Measurements from ENCODE around the gene FGFR3.

FGFR3 gene

GRCh38 chr4:1770791-1771231, 22.3 kb upstream of the FGFR3 start:
- peaks cover 8% of the 10 kb centered on the region for H3K4me1 ChIP-seq (ENCODE audit: insufficient read depth, poor library complexity, severe bottlenecking)
- DNase-seq (ENCODE audit: low spot score), result no peak

DNA sequence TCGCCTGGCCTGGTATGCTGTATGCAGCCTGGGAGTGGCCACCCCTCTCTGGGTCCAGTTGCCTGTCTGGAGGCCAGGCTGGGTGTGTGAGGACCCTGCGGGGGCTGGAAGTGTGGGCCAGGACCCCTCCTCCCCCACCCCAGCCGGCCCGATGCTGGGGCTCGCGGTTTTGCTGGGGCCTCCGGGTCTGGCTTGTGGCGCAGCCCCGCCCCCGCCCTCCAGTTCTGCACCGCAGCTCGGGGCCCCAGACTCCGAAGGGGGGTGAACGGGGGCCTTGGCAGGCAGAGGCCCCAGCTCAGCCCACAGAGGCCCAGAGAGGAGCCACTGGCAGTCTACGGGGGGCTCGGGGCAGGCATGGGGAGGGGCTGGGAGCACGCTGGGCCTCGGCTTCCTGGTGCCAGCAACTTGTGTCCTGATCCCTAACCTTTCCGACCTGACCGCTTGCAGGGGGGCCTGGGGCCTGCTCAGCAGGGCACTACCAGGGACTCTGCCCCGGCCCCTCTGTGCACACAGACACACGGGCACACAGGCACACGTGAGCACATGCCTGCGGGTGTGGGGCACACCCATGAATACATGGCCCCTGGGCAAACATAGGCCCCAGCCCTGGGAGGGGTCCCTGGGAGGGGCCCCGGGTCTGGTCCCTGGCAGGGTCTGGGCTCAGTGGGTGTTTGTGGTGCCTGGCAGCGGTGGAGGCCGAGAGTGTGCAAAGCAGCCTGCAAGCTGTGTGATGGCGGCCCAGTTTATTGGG, 21.4 kb upstream of the FGFR3 start:
- no peaks in the 10 kb centered on the region for H3K9me3 ChIP-seq (ENCODE audit: severe bottlenecking)
- H3K27ac ChIP-seq (ENCODE audit: poor library complexity, severe bottlenecking), result no peak overlapping the region
- TF ChIP-seq, protein P1, sequence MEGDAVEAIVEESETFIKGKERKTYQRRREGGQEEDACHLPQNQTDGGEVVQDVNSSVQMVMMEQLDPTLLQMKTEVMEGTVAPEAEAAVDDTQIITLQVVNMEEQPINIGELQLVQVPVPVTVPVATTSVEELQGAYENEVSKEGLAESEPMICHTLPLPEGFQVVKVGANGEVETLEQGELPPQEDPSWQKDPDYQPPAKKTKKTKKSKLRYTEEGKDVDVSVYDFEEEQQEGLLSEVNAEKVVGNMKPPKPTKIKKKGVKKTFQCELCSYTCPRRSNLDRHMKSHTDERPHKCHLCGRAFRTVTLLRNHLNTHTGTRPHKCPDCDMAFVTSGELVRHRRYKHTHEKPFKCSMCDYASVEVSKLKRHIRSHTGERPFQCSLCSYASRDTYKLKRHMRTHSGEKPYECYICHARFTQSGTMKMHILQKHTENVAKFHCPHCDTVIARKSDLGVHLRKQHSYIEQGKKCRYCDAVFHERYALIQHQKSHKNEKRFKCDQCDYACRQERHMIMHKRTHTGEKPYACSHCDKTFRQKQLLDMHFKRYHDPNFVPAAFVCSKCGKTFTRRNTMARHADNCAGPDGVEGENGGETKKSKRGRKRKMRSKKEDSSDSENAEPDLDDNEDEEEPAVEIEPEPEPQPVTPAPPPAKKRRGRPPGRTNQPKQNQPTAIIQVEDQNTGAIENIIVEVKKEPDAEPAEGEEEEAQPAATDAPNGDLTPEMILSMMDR (IDR thresholded peaks at IDR 0.05; ENCODE audit: poor library complexity, severe bottlenecking), result no peak
- H3K36me3 ChIP-seq (ENCODE audit: low read depth), result no peaks in the 10 kb centered on the region
- DNase-seq (ENCODE audit: low spot score), result no peak
- peaks cover 8% of the 10 kb centered on the region for H3K4me1 ChIP-seq (ENCODE audit: insufficient read depth, poor library complexity, severe bottlenecking)
- no peak overlapping the region for H3K4me3 ChIP-seq (ENCODE audit: severe bottlenecking)
- ATAC-seq (ENCODE audit: low read depth), result no peak
- H3K27me3 ChIP-seq (ENCODE audit: insufficient read depth, poor library complexity, severe bottlenecking), result no peaks in the 10 kb centered on the region

More at GRCh38 chr4:1770791-1771231, 22.3 kb upstream of the FGFR3 start:
- H3K27me3 ChIP-seq (ENCODE audit: insufficient read depth, poor library complexity, severe bottlenecking), result no peaks in the 10 kb centered on the region
- TF ChIP-seq, protein P1 (IDR thresholded peaks at IDR 0.05; ENCODE audit: poor library complexity, severe bottlenecking), result no peak
- no peaks in the 10 kb centered on the region for H3K36me3 ChIP-seq (ENCODE audit: low read depth)
- no peak for ATAC-seq (ENCODE audit: low read depth)
- no peak overlapping the region for H3K4me3 ChIP-seq (ENCODE audit: severe bottlenecking)
- H3K27ac ChIP-seq (ENCODE audit: poor library complexity, severe bottlenecking), result no peak overlapping the region
- no peaks in the 10 kb centered on the region for H3K9me3 ChIP-seq (ENCODE audit: severe bottlenecking)

- DNase-seq (ENCODE audit: low spot score), result no peak
- peak; percentile 34 for ATAC-seq (ENCODE audit: low read depth)
- Histone ChIP-seq H3K27me3 (ENCODE audit: insufficient read depth, poor library complexity, severe bottlenecking) (no peaks in the 10 kb centered on the region), H3K9me3 (ENCODE audit: severe bottlenecking) (no peaks in the 10 kb centered on the region), H3K4me1 (ENCODE audit: insufficient read depth, poor library complexity, severe bottlenecking) (peaks cover 13% of the 10 kb centered on the region), H3K36me3 (ENCODE audit: low read depth) (no peaks in the 10 kb centered on the region), H3K27ac (ENCODE audit: poor library complexity, severe bottlenecking) (no peak overlapping the region), H3K4me3 (ENCODE audit: severe bottlenecking) (no peak overlapping the region)
- TF ChIP-seq, protein P1 (IDR thresholded peaks at IDR 0.05; ENCODE audit: poor library complexity, severe bottlenecking), result no peak
Measured at GRCh38 chr4:1772853-1773538, 20.1 kb upstream of the FGFR3 start.

- H3K4me1 ChIP-seq (ENCODE audit: insufficient read depth, poor library complexity, severe bottlenecking), result peaks cover 8% of the 10 kb centered on the region
- TF ChIP-seq, protein P1 (IDR thresholded peaks at IDR 0.05; ENCODE audit: poor library complexity, severe bottlenecking), result no peak
- no peak overlapping the region for H3K4me3 ChIP-seq (ENCODE audit: severe bottlenecking)
- no peak overlapping the region for H3K27ac ChIP-seq (ENCODE audit: poor library complexity, severe bottlenecking)
- no peaks in the 10 kb centered on the region for H3K9me3 ChIP-seq (ENCODE audit: severe bottlenecking)
- H3K36me3 ChIP-seq (ENCODE audit: low read depth), result no peaks in the 10 kb centered on the region
- ATAC-seq (ENCODE audit: low read depth) (no peak), DNase-seq (ENCODE audit: low spot score) (no peak)
- H3K27me3 ChIP-seq (ENCODE audit: insufficient read depth, poor library complexity, severe bottlenecking), result no peaks in the 10 kb centered on the region
Measured at GRCh38 chr4:1773754-1774153, 19.3 kb upstream of the FGFR3 start.
